Lower leg skin (tissue), 4 donors: ENCODE data around the gene ZNF503. TPM values are rescaled to one million over a fixed set of nuclear protein-coding genes. Genes with fewer than 3 reads are reported as not detected.
A peak's percentile ranks its signal among the peaks of the same experiment; 100 is the strongest.

Experiments
- DNase-seq, 2 donors: peaks; one replicate each; pipeline ENCODE4 v3.0.0-alpha.2; 2019; ENCODE audit warnings: low spot score in 2 of 2
- H3K4me3 ChIP-seq: fragments of 200-600 bp; sonication (generic); 2 replicates; pipeline ENCODE4 v1.5.1; 2017; ENCODE audit warnings: mild to moderate bottlenecking, low read depth; ENCODE audit not compliant: poor library complexity, severe bottlenecking
- POLR2A ChIP-seq, 2 donors: fragments of 450-650 bp; IDR thresholded peaks; one replicate each; pipeline ENCODE4 v1.6.1; 2016 to 2017; ENCODE audit warnings: antibody characterized with exemption in 2 of 2, mild to moderate bottlenecking in 1 of 2, moderate library complexity in 1 of 2
- WGBS, 2 donors: methylation state at CpG; one replicate each; pipeline ENCODE4 v1.1.5; 2018; 5-methylcytosine and 5-hydroxymethylcytosine counted together
- intact Hi-C: fragments of 100-400 bp; cut with DNase I; formaldehyde crosslinking; loops from one replicate; pipeline ENCODE4 v1.15.0; 2023; ENCODE audit warnings: low total_unique reads
- total RNA-seq, 4 donors: library from RNA; depleted of rRNA; stranded (reverse); fragments of >200 nt; gene quantifications; one replicate each; pipeline ENCODE4 v1.1.0, GENCODE V29; 2016
- TF ChIP-seq, protein P1 (sequence below), 3 donors: fragments of 450-650 bp; IDR thresholded peaks; one replicate each; pipeline ENCODE4 v1.5.1; 2016; ENCODE audit warnings: antibody characterized with exemption in 3 of 3, mild to moderate bottlenecking in 3 of 3, moderate library complexity in 2 of 3

Gene ZNF503
- total RNA-seq, 4 donors from 2014 or later: 4.8 to 8.6 (median 7.4) TPM

DNA sequence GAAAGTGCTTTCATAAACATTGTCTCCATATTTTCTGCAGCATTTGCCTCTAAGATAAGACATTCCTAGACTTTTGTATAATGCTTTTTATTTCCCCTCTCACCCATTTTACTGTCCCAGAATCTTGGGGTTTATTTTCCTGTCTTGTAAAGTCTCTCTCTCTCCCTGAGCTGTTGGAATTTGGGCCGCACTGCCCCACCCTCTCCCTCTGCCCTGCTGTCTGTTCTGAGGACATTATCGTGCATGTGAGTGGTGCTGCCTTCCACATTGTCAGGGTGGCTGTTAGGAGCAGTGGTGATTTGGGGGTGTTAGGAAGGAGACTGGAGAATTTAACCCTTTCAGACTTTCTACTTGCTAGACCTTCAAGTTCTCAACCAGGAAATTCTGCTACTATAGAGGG lies 46.6 kb upstream of the ZNF503 start:
- no peak overlapping the region for H3K4me3 ChIP-seq
- intact Hi-C loops: no loop called here
- DNase-seq: peak in 1 of 2 donors; percentile 53
- 81 to 82% methylated on average over 2 of the region's 2 CpGs for WGBS, 2 donors
- TF ChIP-seq POLR2A (IDR thresholded peaks at IDR 0.05): no peak
- TF ChIP-seq, protein P1, sequence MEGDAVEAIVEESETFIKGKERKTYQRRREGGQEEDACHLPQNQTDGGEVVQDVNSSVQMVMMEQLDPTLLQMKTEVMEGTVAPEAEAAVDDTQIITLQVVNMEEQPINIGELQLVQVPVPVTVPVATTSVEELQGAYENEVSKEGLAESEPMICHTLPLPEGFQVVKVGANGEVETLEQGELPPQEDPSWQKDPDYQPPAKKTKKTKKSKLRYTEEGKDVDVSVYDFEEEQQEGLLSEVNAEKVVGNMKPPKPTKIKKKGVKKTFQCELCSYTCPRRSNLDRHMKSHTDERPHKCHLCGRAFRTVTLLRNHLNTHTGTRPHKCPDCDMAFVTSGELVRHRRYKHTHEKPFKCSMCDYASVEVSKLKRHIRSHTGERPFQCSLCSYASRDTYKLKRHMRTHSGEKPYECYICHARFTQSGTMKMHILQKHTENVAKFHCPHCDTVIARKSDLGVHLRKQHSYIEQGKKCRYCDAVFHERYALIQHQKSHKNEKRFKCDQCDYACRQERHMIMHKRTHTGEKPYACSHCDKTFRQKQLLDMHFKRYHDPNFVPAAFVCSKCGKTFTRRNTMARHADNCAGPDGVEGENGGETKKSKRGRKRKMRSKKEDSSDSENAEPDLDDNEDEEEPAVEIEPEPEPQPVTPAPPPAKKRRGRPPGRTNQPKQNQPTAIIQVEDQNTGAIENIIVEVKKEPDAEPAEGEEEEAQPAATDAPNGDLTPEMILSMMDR (IDR thresholded peaks at IDR 0.05): no peak

DNA sequence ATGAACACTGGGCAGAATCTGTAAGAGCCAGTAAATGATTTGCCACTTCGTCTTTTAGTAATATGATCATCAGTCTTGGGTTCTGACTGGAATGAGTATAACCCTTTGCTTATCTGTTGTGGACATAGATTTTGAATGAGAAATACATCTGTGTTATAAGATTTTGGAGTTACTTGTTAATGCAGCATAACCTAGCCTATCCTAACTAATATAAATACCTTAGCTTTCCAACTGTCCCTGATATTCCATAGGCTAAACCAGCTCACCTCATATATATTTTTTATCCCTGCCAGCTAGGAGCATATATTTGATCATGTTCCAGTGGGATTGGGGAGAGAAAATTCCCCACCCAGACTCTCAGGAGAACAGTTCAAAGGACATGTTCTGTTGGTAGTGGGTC lies 44.9 kb upstream of the ZNF503 start:
- no peak overlapping the region for H3K4me3 ChIP-seq
- 97 to 100% methylated on average over 1 of the region's 1 CpG for WGBS, 2 donors
- DNase-seq: no peak
- TF ChIP-seq POLR2A (IDR thresholded peaks at IDR 0.05): no peak
- TF ChIP-seq, protein P1 (IDR thresholded peaks at IDR 0.05): no peak
- intact Hi-C loops: no loop called here

DNA sequence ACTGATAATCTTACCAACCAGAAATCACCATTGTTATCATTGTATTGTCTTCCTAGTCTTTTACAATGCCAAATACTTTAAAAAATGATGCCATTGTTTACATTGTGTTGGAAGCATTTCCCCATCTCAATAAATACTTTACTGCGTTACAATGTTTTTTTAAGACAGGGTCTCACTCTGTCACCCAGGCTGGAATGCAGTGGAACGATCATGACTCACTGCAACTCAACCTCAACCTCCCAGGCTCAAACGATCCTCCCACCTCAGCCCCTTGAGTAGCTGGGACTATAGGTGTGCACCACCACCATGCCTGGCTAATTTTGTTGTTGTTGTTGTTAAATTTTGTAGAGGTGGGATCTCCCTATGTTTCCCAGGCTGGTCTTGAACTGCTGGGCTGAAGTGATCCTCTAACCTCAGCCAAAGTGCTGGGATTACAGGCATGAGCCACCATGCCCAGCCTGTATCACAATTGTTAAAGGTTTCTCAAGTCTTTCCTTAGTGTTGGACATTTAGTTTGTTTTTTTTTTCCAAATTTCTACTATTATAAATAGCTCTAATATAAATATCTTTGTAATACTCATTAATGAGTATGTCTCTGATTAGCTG lies 43.3 kb upstream of the ZNF503 start:
- WGBS, 2 donors: 79 to 90% methylated on average over 3 of the region's 3 CpGs
- intact Hi-C loops: no loop called here

DNA sequence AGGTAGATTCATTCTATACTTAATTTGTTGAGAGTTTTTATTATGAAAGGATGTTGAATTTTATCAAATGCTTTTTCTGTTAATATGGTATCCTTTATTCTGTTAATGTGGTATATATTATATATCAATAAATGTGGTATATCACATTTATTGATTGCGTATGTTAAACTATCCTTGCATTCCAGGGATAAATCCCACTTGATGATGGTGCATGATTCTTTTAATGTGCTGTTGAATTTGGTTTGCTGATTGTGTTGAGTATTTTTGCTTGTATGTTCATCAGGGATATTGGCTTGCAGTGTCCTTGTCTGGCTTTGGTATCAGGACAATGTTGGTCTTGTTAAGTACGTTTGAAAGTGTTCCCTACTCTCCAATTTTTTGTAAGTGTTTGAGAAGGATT lies 41.8 kb upstream of the ZNF503 start:
- 89 to 91% methylated on average over 2 of the region's 2 CpGs for WGBS, 2 donors

More for the DNA sequence above, 43.3 kb upstream of the ZNF503 start:
- DNase-seq: peak in 1 of 2 donors; percentile 23
- no peak for TF ChIP-seq POLR2A (IDR thresholded peaks at IDR 0.05)
- TF ChIP-seq, protein P1 (IDR thresholded peaks at IDR 0.05): no peak
- H3K4me3 ChIP-seq: no peak overlapping the region

GRCh38 chr10:75441682-75442081 lies 40.1 kb upstream of the ZNF503 start:
- TF ChIP-seq POLR2A (IDR thresholded peaks at IDR 0.05): no peak
- intact Hi-C loops: no loop called here
- no peak for DNase-seq
- H3K4me3 ChIP-seq: no peak overlapping the region

More for the DNA sequence above, 41.8 kb upstream of the ZNF503 start:
- no peak for DNase-seq
- TF ChIP-seq, protein P1 (IDR thresholded peaks at IDR 0.05): no peak
- TF ChIP-seq POLR2A (IDR thresholded peaks at IDR 0.05): no peak
- intact Hi-C loops: no loop called here
- no peak overlapping the region for H3K4me3 ChIP-seq

DNA sequence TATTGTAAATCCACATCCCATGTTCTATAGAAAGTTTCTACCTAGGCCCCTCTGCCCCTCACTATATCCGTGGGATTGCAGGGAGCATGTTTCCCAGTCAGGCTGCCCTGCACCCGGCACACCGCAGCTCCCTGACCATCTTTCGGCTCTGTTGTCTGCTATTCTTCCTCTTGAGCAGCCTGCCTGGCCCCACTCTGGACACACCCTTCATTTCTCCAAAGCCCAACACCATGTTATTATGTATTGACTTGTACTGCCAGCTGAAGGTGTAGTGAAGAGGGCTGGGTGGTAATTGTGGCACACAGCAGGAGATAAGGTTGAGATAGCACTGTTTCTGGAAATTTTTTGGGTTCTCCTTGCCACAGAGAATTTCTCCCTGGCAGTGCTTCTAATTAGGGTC lies 39.6 kb upstream of the ZNF503 start:
- peak in 1 of 2 donors; percentile 61 for DNase-seq
- intact Hi-C loops: no loop called here
- H3K4me3 ChIP-seq: no peak overlapping the region
- TF ChIP-seq POLR2A (IDR thresholded peaks at IDR 0.05): no peak
- TF ChIP-seq, protein P1 (IDR thresholded peaks at IDR 0.05): no peak
- 87 to 88% methylated on average over 4 of the region's 4 CpGs for WGBS, 2 donors
